HG03439 (cell line): ENCODE measurements around the gene TCIRG1.

ENCODE experiments used
- ATAC-seq: cut with Tn5 transposase; IDR thresholded peaks from one replicate; pipeline ENCODE4 v1.9.1; 2021; ENCODE audit warnings: mild to moderate bottlenecking, moderate library complexity; ENCODE audit not compliant: unreplicated experiment

The TCIRG1 gene

DNA sequence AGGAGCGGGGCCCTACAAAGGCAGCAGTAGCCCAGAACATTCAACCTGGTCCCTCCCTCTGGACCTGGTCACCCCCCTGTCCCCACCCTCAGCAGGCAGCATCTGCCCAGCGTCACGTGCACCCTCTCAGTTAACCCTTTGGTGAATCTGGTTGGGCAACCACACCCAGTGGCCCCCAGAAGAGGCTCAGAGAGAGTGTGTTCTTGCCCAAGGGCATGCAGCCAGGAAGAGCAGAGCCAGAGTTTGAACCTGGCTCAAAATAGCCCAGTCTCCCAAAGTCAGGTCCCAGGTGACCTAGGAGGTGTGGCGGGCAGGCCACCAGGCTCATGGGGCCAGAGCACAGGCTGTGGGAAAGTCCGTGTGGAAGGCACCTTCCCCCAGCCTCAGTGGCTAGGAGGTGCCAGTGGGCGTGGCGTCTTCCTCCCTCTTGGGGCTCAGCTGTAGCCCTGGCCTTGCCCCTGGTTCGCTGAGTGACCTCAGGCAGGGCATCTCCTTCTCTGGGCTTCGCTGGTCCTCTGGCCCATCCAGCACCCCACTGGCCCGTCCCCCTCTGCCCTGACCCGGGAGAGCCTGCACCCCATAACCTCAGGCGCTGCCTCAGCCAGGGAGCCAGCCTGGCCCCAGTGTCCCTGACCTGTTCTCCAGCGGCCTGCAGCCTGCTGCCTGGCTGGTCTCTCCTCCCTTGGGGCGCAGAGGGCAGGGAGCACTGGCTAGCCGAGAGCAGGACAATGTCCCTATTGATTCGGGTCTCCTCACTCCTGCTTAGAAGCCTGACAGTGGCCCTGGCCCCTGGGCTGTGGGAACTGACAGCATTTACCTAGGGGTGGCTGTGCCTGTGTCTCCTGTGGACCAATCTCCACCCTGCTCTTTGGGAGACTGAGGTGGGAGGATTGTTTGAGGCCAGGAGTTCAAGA is 21.7 kb upstream of the TCIRG1 start:
- ATAC-seq, result no peak

DNA sequence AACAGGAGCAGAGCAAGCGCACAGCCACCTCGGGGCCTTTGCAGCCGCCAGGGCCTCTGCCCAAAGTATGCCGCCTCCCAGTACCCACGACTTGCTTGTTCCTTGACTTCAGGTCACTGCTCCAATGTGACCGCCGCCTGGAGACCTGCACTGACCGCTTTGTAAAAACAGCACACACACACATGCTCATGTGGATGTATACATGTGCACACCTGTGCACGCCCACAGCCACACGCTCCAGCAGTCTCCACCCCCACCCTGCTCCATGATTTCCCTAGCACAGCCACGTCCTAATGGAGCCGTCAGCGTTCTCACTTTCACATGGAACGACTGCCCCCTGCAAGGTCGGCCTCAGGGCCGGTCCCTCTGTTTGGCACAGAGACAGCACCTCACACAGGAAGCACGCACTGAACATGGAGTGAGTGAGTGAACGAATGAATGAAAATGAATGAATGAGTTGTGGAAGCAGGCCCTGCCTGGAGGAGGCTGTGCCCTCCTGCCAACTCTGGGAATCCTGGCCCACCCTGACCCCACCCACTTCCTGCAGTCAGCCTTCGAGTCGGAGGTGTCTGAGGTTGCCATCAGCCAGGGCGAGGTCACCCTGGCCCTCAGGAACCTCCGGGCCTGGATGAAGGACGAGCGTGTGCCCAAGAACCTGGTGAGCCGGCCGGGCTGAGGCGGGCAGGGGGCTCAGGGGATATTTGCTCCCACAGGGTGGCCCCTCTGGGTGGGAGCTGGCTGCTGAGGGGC is 20.7 kb upstream of the TCIRG1 start:
- no peak for ATAC-seq

DNA sequence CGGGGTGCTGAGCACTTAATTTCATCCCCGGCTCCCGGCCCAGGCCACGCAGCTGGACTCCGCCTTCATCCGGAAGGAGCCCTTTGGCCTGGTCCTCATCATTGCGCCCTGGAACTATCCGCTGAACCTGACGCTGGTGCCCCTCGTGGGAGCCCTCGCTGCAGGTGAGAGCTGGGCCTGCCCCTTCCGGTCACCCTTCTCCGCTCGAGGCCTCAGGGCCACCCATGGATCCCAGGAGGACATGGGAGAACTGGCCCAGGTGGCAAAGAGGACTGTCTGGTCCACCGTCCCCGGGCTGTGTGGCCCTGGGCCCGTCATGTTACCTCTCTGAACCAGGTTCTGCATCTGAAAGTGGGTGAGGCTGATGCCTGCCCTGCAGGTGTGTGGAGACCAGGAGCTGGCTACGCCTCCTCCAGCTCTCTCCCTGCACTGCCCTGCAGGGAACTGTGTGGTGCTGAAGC is 20.1 kb upstream of the TCIRG1 start:
- ATAC-seq, result no peak

DNA sequence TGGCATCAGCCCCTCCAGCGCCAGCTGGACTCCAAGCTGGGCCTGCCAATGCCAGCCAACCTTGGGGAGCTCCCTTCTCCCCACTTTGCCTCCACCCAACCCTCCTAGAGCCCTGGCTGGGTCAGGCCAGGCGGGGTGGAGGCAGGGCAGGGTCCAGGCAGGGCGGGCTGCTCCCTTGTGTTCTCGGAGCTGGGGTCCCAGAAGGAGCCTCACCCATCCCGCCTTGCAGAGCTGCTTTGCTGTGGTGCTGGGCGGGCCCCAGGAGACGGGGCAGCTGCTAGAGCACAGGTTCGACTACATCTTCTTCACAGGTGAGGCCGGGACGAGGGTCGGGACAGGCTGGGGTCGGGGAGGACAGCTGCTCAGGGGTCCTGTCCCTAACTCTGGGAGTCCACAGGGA is 19.3 kb upstream of the TCIRG1 start:
- ATAC-seq, result no peak

DNA sequence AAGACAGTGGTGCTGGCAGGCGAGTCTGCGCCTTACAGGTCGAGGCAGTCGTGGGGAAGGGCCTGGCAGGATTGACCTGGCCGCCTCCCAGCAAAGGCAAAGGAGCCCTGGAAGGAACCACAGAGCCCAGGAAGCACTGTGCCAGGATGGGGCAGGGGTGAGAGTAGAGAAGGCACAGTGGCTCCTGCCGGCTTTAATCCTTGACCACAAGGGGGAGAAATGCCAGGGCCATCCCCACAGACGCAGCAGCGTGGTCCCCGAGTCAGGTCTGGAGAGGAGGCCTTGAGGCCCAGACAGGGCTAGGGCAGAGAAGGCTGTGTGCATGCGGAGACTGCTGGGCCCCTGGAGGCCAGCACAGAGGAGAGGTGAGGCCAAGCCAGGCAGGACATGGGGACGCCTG is 18.2 kb upstream of the TCIRG1 start:
- no peak for ATAC-seq

DNA sequence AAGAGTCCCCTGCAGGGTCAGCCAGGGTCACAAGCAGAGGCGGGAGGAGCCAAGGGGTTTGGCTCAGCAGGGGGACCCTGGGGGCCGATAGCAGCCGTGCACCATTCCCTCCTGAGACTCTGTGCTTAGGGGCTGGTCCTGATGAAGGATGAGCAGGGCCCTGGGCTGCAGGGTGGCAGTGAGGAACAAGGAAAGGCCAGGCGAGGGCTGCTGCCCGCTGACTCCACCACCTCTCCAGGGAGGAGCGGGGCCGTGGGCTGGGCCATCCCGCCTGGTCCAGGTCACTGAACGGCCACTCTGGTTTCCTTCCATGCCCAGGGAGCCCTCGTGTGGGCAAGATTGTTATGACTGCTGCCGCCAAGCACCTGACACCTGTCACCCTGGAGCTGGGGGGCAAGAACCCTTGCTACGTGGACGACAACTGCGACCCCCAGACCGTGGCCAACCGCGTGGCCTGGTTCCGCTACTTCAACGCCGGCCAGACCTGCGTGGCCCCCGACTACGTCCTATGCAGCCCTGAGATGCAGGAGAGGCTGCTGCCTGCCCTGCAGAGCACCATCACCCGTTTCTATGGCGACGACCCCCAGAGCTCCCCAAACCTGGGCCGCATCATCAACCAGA is 17.5 kb upstream of the TCIRG1 start:
- no peak for ATAC-seq

DNA sequence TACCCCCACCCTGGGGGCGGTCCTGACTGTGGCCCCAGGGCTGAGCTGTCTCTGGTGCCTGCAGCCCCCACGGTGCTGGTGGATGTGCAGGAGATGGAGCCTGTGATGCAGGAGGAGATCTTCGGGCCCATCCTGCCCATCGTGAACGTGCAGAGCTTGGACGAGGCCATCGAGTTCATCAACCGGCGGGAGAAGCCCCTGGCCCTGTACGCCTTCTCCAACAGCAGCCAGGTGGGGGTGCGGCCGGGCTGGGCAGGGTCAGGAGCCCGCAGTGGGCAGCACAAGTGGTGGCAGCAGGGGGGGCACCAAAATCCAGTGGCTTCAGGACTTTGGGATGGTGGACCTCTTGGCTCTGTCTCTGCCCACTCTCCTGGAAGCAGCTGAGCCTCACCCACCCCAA is 16.3 kb upstream of the TCIRG1 start:
- no peak for ATAC-seq

DNA sequence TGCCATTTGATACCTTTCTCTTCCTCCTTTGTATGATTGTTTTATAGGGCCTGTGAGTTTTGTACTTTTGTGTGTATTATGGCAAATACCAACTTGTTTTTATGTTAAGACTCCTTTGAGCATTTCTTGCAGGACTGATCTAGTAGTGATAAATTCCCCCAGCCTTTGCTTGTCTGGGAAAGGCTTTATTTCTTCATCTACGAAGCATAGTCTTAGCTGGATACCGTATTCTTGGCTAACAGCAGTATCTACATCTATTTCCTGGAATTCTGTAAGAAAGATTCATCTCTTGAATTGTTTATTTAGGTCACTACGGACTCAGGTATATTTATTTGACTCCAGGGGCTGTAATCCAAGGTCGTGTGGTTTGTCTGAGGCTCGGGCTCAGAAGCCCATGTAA is 14.3 kb upstream of the TCIRG1 start:
- ATAC-seq, result no peak

DNA sequence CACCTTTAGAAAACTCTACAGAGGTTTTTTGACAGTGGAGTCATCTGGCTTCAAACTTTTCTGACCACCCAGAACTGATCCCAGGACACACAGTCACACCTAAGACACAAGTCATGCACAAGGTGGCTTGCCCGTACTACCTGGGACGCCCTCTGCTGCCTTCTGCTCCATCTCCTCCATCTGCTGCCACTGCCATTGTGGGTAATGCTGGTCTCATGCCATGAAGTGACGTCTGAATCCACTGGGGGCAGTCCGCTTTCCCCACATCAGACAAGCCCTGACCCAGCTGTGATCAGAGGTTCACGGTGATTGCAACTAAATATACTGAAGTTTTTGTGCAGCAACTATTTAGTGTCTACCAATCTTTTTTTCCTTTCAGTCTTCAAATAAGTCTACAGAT is 13.8 kb upstream of the TCIRG1 start:
- no peak for ATAC-seq

DNA sequence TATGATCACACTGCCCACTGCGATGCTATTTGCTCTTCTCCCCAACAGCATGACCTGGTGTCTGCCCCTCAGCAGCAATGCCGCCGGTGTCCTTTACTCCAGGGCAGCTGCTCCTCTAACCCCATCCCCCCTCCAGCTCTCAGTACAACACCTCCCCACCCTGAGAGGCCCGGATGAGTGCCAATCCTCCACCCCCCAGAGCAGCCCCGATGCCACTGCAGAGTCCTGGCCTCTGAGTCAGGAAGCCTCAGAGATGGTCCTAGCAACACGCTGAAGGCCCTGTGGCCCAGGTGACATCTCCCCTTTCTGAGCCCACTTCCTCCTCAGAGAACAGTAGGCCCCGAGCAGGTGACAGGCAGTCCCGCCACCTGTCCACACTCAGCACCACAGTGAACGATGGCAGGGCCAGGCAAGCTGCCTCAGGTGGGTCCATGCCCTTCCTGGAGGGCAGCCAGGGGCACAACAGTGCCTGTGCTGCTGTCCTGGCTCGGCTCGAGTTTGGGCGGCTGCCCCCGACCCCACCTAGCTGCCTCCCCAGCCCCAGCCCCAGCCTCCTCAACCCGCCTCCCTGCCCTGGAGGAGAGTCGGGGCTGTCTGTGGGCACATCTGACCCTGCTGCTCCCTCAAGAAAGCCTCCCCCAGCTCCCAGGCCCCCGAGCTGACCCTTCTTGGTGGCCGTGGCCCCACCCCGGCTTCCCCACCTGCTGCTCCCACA is 12.3 kb upstream of the TCIRG1 start:
- ATAC-seq, result no peak

DNA sequence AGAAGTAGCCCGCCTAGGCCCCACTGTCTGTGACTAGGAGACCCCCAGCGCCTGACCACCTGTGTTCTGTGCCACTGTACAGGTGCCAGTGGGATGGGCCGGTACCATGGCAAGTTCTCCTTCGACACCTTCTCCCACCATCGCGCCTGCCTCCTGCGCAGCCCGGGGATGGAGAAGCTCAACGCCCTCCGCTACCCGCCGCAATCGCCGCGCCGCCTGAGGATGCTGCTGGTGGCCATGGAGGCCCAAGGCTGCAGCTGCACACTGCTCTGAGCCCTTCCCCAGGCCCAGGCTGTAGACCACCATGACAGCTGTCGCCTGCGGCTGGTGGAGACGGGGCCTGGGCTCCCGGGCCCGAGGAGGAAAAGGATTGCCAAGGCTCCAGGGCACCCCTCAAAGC is 11.2 kb upstream of the TCIRG1 start:
- no peak for ATAC-seq

DNA sequence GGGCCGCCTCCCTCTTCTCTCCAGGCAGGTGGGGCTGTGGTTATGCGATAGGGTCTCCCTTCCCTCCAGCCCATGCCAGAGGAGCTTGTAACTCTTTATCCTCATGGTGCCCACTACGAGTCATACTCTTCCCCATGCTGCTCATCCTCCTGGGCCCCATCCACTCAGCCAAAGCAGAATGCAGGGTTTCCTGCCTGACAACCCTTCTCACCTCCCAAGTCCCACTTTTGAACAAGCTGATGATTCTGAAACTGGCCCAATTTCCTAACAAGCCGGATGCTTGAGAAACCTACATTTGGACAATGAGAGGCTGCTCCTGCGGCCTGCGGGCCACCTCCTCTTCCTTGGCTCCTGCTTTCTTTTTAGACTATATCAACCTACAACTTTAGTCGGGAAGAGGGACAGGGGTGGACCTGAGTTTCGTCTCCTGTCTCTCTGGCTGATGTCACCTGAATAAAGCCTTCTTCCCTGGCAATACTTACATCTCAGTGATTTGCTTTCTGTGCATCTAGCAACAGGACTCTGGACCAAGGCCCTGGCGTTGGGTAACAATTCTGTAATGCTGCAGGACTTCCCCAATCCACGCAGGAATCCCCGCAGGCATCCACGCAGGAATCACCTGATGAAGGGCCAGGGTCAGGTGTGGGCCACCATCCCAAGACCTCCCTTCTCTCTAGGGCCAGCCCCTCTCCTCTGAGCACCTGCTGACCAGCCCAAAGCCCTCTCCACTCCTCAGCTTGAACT is 9.9 kb upstream of the TCIRG1 start:
- ATAC-seq, result no peak

DNA sequence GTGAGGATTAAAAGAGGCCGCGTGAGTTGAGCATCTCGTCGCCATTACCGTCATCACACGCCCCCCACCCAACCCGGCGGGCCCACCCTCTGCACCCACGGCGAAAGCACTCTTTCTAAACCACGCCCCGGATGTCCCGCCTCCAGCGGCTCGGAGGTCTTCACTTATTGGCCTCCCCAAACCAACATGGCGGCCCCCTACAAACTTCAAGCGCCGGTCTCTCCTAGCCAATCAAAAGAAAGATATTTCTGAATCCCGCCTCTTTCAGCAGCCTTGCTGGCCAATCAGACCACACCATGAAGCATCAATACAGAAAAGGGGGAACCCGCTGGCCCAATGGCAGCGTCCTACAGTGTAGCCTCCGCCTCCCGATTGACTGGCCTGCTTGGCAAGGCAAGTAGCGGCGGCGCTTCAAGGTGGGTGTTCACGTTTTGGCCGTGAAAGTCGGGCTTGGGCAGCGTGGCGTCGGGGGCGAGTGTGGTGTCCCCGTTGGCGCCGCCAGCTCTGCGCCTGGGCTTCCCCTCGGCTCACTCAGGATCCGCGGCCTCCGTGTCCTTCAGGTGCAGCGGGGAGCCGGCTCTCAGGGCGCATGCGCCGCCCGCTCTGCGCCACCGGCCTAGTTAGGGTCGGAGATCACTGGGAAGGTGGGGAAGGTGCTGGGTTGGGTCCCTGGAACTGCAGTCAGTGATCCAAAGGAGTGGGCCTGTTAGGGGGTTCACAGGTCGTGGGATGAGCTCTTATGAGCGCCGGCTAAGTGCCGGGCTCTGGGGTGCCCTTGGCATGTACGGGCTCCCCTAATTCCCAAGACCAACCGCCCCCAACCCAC is 8.3 kb upstream of the TCIRG1 start, which contains the start of gene NDUFS8:
Gene NDUFS8, plus strand, starts transcription at position 364 of the 826 bp plus-strand sequence. CDS start 1,471 bp downstream, outside the sequence.
- ATAC-seq, result peak; percentile 86

DNA sequence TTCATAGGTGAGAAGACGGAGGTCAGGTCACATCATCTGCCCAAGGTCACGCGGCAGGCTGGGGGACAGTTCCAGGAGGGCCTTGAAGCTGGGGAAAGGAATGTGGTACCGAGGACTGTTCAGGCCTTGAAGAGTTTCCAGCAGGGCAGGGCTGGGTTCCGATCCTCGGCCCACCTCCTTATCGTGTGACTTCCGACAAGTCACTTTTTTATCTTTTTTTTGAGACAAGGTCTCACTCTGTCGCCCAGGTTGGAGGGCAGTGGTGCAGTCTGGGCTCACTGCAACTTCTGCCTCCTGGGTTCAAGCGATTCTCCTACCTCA is 7.7 kb upstream of the TCIRG1 start:
- ATAC-seq, result no peak

DNA sequence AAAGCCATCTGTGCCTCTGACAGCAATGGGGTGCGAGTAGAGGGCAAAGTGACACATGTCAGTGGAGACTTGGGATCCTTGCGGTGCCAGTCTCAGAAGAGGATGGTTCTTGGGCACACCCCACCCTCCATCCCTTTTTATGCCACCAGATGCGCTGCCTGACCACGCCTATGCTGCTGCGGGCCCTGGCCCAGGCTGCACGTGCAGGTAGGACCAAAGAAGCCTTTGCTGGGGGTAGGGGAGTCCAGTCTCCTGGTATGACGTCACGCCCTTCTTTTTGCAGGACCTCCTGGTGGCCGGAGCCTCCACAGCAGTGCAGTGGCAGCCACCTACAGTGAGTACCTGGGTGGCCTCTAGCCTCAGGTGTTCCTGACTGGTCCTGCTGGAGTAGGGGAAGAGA is 6.8 kb upstream of the TCIRG1 start:
- no peak for ATAC-seq

DNA sequence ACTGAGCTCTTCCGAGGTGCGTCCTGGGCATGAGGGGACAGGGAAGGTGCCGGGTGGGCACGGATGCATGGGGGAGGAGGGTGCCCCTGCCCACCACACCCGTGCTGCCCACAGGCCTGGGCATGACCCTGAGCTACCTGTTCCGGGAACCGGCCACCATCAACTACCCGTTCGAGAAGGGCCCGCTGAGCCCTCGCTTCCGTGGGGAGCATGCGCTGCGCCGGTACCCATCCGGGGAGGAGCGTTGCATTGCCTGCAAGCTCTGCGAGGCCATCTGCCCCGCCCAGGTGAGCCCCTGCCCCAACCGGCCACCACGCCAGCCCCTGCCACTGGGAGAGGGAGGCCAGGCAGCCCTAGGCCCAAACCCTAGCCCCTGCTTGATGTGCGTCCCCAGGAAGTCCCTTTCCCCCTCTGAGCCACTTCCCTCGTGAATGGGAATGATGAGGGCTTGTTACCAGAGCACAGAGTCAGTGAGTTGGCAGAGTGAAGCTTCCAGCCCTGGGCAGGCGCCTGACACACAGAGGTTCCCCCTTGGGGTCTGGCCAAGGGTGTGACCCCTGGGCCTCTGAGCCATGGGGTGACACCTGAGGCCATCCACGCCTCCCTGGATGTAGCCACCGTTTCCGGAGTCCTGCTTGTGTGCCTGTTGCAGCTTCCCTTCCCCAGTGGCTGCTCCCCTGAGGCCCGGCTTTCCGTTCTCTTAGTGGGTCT is 5.7 kb upstream of the TCIRG1 start:
- no peak for ATAC-seq

DNA sequence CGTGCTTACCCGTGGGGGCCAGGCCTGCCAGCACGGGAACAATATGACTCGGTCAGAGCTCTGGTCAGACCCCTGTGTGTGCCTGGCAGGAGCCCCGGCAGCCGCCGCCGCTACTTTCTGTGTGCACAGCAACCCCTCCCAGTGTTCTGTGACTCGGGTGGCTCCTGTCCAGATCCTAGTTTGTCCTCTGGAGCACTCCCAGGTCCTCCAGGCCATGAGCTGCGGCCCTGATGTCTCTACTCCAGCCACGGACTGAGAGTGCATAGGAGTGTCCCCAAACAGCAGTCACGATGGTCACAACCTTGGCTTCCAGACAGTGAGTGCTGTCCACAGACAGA is 5.1 kb upstream of the TCIRG1 start:
- no peak for ATAC-seq

DNA sequence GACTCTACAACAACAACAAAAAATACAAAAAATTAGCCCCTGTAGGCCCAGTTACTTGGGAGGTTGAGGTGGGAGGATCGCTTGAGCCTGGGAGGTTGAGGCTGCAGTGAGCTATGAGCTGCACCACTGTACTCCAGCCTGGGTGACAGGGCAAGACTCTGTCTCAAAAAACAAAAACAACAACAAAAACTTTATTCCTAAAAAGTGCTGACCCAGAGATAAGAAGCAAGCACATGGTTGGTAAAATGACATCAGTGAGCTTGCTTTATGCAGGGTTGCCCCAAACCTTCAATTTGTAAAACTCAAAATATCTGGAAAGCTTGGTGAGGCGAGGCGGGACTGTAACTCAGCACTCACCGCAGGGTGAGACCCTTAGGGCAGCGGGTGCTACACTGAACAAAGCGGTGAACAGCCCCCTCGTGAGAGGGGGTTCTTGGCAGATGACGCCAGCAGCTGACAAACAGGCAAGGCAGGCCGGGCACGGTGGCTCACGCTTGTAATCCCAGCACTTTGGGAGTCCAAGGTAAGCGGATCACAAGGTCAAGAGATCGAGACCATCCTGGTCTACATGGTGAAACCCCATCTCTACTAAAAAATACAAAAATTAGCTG is 3.5 kb upstream of the TCIRG1 start:
- ATAC-seq, result no peak
